NCI-H526 treated with DMSO at 0.1 percent for 48 hours (cell line): Measurements from ENCODE around the gene PECR.
"Not testable (repeated sequence)": the region's sequence is repeated elsewhere in the genome, so short reads cannot be mapped to it uniquely, and the experiment has no call there.

ENCODE experiments used
- DNase-seq: peaks from one replicate; lab custom pipeline; 2025; lab: John Stamatoyannopoulos, UW

PECR gene

DNA sequence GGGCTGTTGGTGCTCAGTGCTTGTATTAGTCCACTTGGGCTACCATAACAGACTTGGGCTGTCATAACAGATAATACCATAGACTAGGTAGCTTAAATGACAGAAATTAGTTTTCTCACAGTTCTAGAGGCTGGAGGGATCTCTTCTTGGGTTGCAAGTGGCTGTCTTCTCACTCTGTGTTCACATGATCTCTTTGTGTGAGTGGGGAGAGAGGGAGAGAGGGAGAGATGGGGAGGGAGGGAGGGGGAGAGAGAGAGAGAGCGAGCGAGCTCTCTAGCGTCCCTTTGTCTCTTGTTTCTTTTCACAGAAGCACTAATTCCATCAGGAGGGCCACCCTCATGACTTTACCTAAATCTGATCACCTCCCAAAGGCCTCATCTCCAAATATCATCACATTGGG lies 23.1 kb upstream of the PECR start:
- no peak for DNase-seq

DNA sequence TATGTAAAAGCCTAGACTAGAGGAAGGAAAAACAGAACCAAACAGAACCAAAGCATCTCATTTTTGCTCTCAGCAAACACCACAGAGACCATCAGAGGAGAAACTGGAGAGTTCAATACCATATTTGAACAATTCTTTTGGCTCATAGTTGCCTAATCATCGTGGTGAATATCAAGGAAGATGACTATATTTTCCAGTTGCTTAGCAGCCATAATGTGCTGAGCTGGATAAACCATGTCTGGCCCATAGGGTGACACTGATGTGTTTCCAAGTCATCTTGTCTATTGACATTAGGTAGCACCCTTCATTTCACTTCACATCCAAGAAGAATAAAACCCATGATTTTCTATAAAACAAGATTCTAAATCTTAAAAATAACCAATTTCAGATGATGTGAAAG lies 21.6 kb upstream of the PECR start:
- DNase-seq, result no peak

DNA sequence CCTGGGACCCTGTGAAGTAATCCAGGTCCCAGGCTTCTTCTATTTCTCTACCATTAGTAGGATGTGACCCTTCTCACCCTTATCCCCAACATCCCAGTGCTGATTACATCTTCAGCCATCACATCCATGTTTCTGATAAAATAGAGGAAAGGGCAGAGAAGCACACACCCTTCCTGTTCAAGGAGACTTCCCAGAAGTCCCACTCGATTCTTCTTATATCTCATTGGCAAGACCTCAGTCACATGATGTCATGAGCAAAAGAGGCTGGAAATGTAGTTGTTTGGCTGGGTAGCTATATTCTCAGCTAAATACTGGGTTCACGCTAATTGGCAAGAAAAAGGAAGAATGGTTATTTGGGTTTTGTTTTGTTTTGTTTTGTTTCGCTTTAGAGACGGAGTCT lies 19.5 kb upstream of the PECR start:
- DNase-seq, result no peak

DNA sequence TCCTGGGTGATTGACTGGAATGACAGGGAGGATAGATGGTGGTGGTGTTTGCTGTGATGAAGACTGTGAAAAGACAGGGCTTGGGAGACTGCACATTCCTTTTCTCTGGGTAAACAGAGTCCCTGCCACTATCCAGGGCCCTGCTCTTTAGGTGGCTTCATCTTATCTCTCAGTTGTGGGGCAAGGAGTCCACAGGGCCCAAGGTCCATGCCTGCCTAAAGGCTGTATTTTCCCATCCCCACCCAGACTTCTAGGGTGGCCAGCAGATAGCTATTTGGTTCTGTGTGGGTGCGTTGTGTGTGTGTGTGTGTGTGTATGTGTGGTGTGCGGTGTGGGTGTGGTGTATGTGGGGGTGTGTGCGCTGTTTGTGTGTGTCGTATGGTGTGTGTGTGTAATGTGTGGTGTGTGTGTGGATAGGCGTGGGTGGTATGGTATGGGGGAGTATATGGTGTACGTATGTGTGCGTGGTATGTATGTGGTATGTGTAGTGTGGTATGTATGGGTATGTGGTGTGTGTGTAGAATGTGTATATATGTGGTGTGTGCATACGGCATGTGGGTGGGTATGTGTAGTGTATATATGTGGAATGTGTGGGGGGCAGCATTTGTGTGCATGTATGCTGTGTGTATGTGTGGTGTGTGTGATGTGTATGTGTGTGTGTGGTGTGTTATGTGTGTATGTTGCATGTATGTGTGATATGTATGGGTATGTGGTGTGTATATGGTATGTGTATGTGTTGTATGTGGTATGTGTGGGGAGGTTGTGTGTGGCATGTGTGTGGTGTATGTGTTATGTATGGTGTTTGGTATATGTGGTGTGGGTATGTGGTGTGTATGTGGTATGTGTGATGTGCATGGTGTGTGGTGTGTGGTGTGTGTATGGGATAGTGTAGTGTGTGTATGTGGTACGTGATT lies 17.1 kb upstream of the PECR start:
- no peak for DNase-seq

DNA sequence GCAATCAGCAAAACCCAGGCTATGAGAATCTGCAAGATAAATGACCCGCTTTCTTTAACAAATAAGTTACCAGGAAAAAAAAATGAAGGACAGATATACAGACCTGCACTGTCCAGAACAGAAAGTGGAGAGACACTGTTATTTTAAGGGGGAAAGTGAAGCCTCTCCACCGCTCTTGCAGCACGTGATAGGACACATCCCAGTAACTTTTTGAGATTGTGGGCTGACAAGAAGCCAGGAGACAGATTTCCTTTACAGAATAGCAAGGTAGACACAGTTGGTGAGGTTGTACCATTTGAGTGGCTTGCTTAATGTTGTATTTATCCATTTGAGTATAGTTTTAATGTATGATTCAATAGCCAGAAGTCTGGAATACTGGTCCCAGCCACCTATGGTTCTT lies 13.1 kb upstream of the PECR start:
- no peak for DNase-seq

DNA sequence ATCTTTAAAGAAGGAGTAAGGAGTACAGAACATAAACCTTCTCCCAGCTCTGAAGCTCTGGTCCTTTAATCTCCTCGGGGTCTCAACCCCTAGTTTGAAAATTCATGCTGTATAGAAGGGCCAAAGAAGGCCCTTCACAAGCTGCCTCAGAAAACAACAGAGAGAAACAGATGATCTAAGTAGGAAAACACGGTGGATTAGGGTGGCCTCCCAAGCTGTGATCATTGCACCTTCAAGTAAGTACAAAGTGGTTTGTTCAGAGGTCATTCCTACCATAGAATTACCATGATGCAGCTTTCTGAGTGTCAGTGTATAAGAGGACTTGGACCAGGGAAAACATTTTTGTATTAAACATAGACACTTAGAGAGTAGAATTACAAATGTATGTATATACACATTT lies 11.0 kb upstream of the PECR start:
- no peak for DNase-seq

DNA sequence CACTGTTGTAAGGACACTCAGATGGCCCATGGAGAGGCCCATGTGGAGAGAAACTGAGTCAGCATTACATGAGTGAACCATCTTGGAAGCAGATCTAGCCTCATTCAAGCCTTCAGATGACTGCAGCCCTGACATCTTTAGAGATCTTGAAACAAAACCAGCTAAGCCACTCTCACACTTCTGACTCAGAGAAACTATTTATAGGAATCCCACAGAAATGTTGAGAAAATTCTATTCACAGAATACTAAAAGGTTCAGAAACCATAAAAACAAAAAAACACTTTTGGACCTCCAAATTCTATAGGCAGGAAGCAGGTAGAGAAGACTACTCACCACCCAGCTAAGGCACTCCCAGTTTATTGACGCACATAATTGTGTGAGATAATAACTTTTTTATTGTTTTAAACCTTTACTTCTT lies 8.8 kb upstream of the PECR start:
- DNase-seq, result no peak

DNA sequence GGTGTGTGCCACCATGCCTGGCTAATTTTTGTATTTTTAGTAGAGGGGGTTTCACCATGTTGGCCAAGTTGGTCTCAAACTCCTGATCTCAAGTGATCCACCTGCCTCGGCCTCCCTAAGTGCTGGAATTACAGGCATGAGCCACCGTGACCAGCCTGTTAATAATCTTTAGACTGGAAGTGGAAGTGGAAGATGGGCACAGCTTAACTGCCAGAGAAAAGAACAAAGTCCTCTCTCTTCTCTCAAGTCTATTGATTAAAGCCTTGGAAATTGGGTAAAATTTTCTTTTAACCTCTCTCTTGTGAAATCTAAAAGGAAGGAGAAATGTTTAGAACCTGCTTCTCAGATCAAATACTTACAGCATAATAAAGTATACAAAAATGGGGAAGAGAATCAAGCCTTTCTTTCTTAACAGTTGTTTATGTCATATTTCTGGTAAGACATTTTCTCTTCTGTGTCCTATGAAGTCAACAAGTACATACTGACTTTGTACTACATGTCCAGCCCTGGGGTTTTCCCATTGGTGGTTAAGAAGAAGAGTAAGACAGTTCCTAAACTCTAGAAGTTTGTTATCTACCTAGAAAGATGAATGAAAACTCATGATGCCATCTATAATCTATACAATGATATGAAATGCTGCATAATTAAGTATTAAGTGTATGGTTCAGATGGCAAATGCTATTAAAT lies 4.7 kb upstream of the PECR start:
- no peak for DNase-seq

DNA sequence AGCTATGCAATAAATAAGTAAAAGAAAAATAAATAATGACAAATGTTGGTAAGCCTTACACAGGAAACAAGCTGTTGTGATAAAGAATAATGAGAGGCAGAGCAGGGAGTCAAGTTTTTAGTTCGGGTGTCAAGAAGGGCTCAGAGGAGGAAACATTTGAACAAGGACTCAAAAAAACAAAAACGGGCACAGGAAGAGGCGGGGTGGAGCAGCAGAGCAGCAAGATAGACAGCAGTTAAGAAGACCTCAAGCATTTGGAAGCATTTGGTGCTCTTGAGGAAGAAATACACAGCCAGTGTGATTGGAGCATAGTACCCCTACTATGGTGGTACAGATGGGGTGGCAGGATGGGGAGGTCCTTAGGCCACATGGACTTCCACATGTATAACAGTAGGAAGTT lies 2.9 kb upstream of the PECR start:
- DNase-seq, result no peak

DNA sequence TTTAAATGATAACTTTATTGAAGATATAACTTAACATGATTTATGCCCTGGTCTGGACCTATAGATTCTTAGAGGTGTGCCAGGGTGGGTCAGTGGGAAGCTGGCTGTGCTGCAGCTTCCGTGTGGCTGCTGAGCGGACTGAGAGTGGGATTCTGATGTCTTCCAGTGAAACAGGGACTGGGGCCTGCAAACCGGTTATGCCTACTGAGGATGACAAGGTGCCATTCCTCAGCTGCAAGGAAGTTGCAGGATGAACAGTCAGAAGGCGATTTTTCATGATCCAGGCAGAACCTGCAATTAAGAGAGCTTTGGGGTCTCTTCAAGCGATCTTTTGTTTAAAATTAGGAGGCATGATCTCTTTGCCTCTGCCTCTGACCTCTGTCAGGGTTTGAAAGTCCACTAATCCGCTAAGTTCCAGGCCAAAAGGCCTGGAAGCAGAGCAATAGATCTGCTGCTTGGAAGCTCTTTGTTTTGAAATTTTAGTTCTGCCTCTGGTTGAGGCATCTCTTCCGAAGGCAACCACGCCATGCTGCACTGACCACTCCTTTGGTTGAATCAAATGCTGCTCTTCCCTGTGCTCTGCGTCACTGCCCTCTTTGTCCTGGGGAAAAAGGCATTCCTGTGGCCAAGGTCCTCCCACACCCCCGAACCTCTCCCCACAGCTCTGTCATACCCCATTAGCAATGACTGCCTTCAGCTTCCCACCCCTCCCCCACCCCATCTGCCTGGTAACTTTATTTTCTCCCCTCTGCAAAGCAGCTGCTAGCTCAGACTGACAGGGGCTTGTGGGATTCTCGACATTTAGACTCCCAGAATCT lies 2.1 kb upstream of the PECR start:
- DNase-seq, result no peak

DNA sequence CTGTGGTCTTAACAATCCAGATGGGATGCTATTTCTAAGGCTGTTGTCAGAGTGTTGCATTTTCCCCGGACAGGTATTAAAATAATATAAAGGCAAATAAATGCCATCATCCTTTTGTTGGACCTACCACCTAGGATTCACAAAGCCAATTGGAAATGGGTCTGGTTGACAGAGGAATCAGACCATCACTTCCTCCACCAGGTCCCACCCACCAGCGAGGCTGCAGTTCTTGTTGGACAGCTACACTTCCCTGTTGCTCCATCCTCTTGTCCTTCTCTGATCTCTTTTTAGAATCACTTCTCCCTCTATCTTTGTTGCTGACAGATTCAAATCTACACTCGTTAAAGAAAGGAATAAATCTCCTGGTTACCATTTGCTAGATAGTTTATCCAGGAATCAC lies 1.2 kb upstream of the PECR start:
- peak; percentile 24 for DNase-seq

DNA sequence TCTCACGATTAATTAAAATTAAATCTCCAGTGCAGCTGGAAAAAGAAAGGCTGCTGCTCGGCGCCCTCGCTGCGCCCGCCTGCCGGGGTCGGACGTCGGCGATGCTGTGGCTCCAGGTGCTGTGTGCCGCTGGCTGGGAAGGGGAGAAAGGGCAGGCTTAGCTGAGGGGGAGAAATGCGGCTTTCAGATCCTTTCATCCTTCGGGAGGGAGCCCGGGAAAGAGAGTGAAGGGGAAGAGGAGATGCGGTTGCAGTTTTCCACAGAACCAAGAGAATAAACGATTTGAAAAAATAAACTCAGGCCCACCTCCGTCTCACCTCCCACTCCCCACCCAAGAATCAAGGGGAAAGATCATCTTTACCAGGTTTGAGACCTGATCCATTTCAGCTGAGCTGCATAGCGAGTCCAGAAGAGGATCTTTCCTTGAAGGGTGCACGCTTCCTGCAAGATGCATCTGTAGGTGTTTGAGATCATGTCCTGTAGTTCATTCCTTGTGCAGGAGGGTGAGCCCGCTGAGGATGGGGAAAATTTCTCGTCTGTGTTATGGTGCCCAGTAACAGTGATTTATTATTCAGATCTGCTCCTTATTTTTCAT lies 605 bp upstream of the PECR start:
- no peak for DNase-seq

DNA sequence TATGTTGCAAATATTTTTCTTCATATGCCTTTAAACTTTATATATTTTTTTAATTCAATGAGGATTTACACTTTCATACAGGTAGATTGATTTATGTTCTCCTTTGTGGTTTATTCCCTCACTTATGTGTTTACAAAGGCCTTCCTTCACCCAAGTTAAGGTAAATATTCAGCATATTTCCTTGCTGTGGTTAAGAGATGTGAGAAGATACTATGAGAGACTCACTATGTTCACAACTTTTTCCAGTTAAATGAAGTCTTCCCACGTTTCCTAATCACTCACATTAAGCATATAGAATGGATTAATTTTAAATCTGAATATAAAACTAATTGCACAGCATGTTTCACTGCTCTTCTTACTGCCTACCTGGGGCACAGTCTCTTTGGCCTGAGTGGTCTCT lies 597 bp downstream of the PECR start:
- no peak for DNase-seq

DNA sequence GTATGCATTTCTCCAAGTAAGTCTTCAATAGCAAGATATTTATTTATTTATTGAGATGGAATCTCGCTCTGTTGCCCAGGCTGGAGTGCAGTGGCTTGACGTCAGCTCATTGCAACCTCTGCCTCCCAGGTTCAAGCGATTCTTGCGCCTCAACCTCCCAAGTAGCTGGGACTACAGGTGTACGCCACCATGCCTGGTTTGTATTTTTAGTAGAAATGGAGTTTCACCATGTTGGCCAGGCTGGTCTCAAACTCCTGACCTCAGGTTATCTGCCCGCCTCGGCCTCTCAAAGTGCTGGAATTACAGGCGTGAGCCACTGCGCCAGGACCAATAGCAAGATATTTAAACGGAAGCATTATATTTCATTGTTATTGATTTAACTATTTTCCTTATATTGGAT lies 1.6 kb downstream of the PECR start:
- not testable (repeated sequence) for DNase-seq

DNA sequence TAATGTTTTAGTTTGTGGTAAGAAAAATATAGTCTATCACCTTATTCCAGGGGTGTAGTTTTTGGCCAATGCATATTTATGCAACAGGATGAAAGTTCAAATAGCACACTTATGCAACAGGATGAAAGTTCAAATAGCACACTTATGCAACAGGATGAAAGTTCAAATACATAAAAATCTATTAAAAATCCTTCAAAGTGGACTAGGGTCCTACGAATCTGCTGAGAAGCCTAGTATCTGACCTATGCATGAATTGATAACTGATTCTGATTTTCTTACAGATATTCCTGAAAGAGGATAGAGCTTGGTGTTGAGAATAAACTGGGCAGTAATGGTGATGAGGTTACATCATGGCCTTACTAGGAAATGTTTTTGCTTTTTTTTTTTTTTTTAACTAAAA lies 2.8 kb downstream of the PECR start:
- no peak for DNase-seq

DNA sequence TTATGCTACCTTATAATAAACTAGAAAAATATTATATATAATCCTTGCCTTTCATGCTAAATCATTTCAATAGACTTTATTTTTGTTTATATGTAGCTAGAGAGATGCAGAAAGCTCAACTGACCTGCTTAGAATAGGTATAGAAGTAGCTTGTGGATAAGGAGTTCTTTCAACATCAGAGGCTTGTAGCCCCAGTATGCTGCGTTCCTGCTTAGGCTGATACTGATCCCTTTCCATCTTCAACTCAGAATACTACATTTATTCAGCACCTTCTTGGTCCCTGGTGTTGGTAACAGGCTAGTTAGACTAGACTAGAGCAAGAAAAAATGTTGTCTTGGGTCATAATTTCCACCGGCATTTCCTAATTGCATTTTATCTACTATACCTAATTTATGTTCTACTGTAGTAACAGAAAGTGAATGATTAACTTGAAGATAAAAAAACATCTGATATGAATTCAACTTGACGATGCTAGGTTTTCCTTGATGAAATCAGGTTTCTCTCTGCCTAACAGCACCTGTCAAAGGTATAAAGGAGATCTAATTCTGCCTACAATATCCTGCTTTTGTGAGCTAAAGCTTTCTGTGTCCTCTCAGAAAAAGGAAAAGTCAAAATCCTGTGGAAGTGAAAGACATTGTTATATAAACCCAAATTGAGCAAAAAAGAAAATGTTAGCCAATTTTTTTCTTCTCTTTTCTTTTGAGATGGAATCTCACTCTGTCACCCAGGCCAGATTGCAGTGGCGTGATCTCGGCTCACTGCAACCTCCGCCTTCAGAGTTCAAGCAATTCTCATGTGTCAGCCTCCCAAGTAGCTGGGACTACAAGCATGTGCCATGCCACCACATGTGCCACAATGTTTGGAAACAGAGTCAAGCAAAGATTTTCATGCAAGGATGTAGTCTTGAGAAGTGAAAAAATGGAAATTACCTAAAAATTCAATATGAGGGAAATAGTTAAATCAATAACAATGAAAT lies 5.8 kb downstream of the PECR start:
- no peak for DNase-seq

DNA sequence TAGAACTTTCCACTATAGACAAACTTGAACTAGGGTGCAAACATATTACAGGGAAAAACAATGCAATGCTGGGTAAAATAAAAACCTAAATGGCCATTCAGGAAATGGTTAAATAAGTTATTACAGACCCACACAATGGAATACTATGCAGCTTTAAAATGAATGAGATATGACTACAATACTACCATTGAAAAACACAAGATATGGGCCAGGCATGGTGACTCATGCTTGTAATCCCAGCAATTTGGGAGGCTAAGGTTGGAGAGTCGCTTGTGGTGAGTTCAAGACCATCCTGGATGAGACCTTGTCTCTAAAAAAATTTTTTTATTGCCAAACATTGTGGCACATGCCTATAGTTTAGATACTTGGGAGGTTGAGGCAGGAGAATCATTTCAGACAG lies 6.8 kb downstream of the PECR start:
- DNase-seq, result no peak

DNA sequence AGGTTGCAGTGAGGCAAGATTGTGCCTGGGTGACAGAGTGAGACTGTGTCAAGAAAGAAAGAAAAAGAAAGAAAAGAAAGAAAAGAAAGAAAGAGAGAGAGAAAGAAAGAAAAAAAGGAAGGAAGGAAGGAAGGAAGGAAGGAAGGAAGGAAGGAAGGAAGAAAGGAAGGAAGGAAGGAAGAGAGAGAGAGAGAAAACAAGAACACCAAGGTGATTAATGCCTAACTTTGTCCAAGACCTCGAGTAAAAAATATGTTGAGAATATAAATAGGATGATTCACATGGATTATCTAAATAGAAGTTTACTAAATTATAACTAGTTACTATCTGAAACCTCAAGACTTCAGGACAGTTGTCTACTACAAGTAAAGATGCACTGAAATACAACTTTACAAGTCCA lies 7.2 kb downstream of the PECR start:
- DNase-seq, result no peak

DNA sequence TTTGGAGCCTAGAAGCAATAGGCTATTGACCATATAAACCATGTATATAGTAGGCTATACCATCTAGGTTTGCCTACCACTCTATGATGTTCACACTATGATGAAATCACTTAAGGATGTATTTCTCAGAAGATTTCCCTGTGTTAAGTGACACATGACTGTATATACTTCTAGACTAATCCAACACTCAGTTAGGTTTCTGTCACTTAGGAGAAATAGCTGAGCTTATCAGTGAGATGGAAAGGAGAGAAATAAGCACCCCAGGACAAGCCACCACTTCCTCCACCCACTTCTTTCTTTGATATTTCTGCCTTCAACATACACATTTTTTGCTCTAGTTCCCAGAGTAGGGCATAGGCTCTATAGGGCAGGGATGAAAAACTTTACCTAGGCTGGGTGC lies 7.8 kb downstream of the PECR start:
- DNase-seq, result no peak

DNA sequence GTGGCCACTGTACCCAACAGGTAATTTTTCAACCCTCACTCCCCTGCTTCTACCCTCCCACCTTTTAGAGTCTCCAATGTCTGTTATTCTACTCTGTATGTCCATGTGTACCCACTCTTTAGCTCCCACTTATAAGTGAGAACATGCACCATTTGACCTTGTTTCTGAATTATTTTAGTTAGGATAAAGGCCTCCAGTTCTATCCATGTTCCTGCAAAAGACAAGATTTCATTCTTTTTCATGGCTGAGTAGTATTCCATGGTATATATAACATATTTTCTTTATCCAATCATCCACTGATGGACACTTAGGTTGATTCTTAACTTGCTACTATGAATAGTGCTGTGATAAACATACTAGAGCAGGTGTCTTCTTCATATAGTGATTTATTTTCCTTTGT lies 9.1 kb downstream of the PECR start:
- no peak for DNase-seq
